HCT116 (cell line): ENCODE data around the gene MEAK7. TPM values are rescaled to one million over a fixed set of nuclear protein-coding genes. Genes with fewer than 3 reads are reported as not detected.

ENCODE experiments used
- ATAC-seq: fragments of 200-7000 bp; cut with Tn5 transposase; 2 replicates; pipeline ENCODE4 v1.9.1; 2020; ENCODE audit warnings: mild to moderate bottlenecking, moderate library complexity
- BruUV-seq: library from RNA; stranded (reverse); fragments of 400-500 nt; replicated peaks from 2 replicates; lab custom pipeline; 2021; lab: Mats Ljungman, UMichigan
- CTCF ChIA-PET: fragments of 300-600 bp; sonication (Branson Sonifier 250); formaldehyde crosslinking; loops from one replicate; lab custom pipeline; 2021; ENCODE audit warnings: antibody characterized with exemption; lab: Charles Lee
- POLR2A ChIA-PET: fragments of 300-600, 350-600 bp; sonication (Branson Sonifier 250); formaldehyde crosslinking; loops from one replicate; lab custom pipeline; 2021; ENCODE audit warnings: antibody characterized with exemption; lab: Charles Lee
- RAD21 ChIA-PET, 2 experiments: fragments of 300-600 bp; sonication (Branson Sonifier 250); formaldehyde crosslinking; loops; one replicate each; lab custom pipeline; 2023; ENCODE audit warnings: low total read pairs in 2 of 2; ENCODE audit not compliant: uncharacterized antibody in 2 of 2, unreplicated experiment in 2 of 2, low non-redundant PET in 1 of 2; lab: Charles Lee
- DNase-seq: peaks from one replicate; pipeline ENCODE4 v3.0.0-alpha.2; 2010; ENCODE audit warnings: low read depth, low spot score
- H2AFZ ChIP-seq: fragments of 200-600 bp; shearing (Covaris generic), sonication (generic); 2 replicates; pipeline ENCODE4 v1.6.1; 2017; ENCODE audit warnings: low read depth, mixed run types, mixed read lengths, antibody characterized with exemption, low read length; ENCODE audit not compliant: poor library complexity, severe bottlenecking
- H3K27ac ChIP-seq: 2 replicates; pipeline ENCODE4 v1.5.1; 2012; ENCODE audit warnings: low read depth, low read length
- H3K27me3 ChIP-seq: fragments of 200-600 bp; sonication (generic); 2 replicates; pipeline ENCODE4 v1.6.1; 2016; ENCODE audit warnings: mixed run types, low read length, mixed read lengths; ENCODE audit not compliant: insufficient read depth
- H3K36me3 ChIP-seq, 2 experiments: fragments of 200-500 bp in 1 of 2; fragments of 200-600 bp in 1 of 2; sonication (Bioruptor generic) in 1 of 2; sonication (generic) in 1 of 2; 2 replicates each; pipeline versions ENCODE4 v1.5.1 to v1.6.1; 2014 to 2016; ENCODE audit warnings: low read length in 2 of 2, inconsistent platforms in 1 of 2, mixed read lengths in 1 of 2, mixed run types in 1 of 2; ENCODE audit not compliant: insufficient read depth in 2 of 2, control insufficient read depth in 1 of 2
- H3K4me1 ChIP-seq, 2 experiments: fragments of 200-600 bp in 1 of 2; sonication (generic) in 1 of 2; 2 replicates each; pipeline versions ENCODE4 v1.5.1 to v1.6.1; 2012 to 2017; ENCODE audit warnings: low read length in 2 of 2, inconsistent platforms in 1 of 2, mild to moderate bottlenecking in 1 of 2, mixed read lengths in 1 of 2, mixed run types in 1 of 2, moderate library complexity in 1 of 2; ENCODE audit not compliant: insufficient read depth in 2 of 2, control insufficient read depth in 1 of 2
- H3K4me2 ChIP-seq: fragments of 200-600 bp; sonication (generic); 2 replicates; pipeline ENCODE4 v1.6.1; 2017; ENCODE audit warnings: mixed run types, low read length, mixed read lengths
- H3K4me3 ChIP-seq, 2 experiments: fragments of 200-600 bp in 1 of 2; sonication (generic) in 1 of 2; replicated peaks in 1 of 2; 2 replicates each; pipeline ENCODE4 v1.5.1; 2011 to 2016; ENCODE audit warnings: low read length in 2 of 2, control low read depth in 1 of 2, low read depth in 1 of 2, mild to moderate bottlenecking in 1 of 2, mixed read lengths in 1 of 2, mixed run types in 1 of 2
- H3K79me2 ChIP-seq: fragments of 200-600 bp; sonication (generic); 2 replicates; pipeline ENCODE4 v1.6.1; 2017; ENCODE audit warnings: mild to moderate bottlenecking, mixed run types, low read length, moderate library complexity, mixed read lengths; ENCODE audit not compliant: insufficient read depth
- H3K9ac ChIP-seq: fragments of 200-600 bp; sonication (generic); 2 replicates; pipeline ENCODE4 v1.6.1; 2016; ENCODE audit warnings: low read length, mixed read lengths
- H3K9me2 ChIP-seq: fragments of 200-600 bp; sonication (generic), shearing (Covaris generic); 2 replicates; pipeline ENCODE4 v1.6.1; 2017; ENCODE audit warnings: mixed run types, mild to moderate bottlenecking, moderate library complexity; ENCODE audit not compliant: insufficient read depth
- H3K9me3 ChIP-seq, 2 experiments: fragments of 200-500 bp in 1 of 2; fragments of 200-600 bp in 1 of 2; sonication (Bioruptor generic) in 1 of 2; sonication (generic) in 1 of 2; 2 replicates each; pipeline ENCODE4 v1.6.1; 2014 to 2017; ENCODE audit warnings: low read length in 2 of 2, mixed read lengths in 2 of 2, inconsistent platforms in 1 of 2, low read depth in 1 of 2, mild to moderate bottlenecking in 1 of 2, mixed run types in 1 of 2, moderate library complexity in 1 of 2; ENCODE audit not compliant: control insufficient read depth in 1 of 2, insufficient read depth in 1 of 2
- H4K20me1 ChIP-seq: fragments of 200-600 bp; sonication (generic), shearing (Covaris generic); 2 replicates; pipeline ENCODE4 v1.6.1; 2017; ENCODE audit warnings: mixed run types, mild to moderate bottlenecking, moderate library complexity; ENCODE audit not compliant: insufficient read depth
- CBX3 ChIP-seq: IDR thresholded peaks from 2 replicates; pipeline ENCODE4 v1.6.1; 2012; ENCODE audit warnings: low read depth
- CEBPB ChIP-seq: IDR thresholded peaks from 2 replicates; pipeline ENCODE4 v1.6.1; 2012; ENCODE audit warnings: low read depth
- EGR1 ChIP-seq: IDR thresholded peaks from 2 replicates; pipeline ENCODE4 v1.6.1; 2012; ENCODE audit warnings: low read depth
- EZH2 ChIP-seq: fragments of 200-600 bp; sonication (generic); IDR thresholded peaks from 2 replicates; pipeline ENCODE4 v1.6.1; 2017; ENCODE audit warnings: antibody characterized with exemption, mixed run types
- EZH2phosphoT487 ChIP-seq: fragments of 200-600 bp; IDR thresholded peaks from 2 replicates; pipeline ENCODE4 v1.6.1; 2018; ENCODE audit warnings: antibody characterized with exemption, borderline replicate concordance
- JUND ChIP-seq: IDR thresholded peaks from 2 replicates; pipeline ENCODE4 v1.6.1; 2012
- RAD21 ChIP-seq: IDR thresholded peaks from 2 replicates; pipeline ENCODE4 v1.6.1; 2012; ENCODE audit warnings: low read depth, mild to moderate bottlenecking
- REST ChIP-seq: IDR thresholded peaks from 2 replicates; pipeline ENCODE4 v1.6.1; 2012; ENCODE audit warnings: low read depth
- SP1 ChIP-seq: IDR thresholded peaks from 2 replicates; pipeline ENCODE4 v1.6.1; 2012; ENCODE audit warnings: low read depth
- SRF ChIP-seq: IDR thresholded peaks from 2 replicates; pipeline ENCODE4 v1.6.1; 2012; ENCODE audit warnings: low read depth
- TCF7L2 ChIP-seq: IDR thresholded peaks from 2 replicates; pipeline ENCODE4 v1.7.0; 2011; ENCODE audit warnings: borderline replicate concordance, inconsistent platforms; ENCODE audit not compliant: insufficient read depth, insufficient read length; ENCODE audit errors: extremely low read depth
- ZBTB33 ChIP-seq: IDR thresholded peaks from 2 replicates; pipeline ENCODE4 v1.6.1; 2011; ENCODE audit warnings: mild to moderate bottlenecking, low read length, moderate library complexity; ENCODE audit not compliant: insufficient replicate concordance; ENCODE audit errors: extremely low read depth
- ZFX ChIP-seq: fragments of 450-650 bp; IDR thresholded peaks from 2 replicates; pipeline ENCODE4 v1.6.1; 2017
- ZNF274 ChIP-seq: fragments of 200-500 bp; sonication (Bioruptor generic); IDR thresholded peaks from 2 replicates; pipeline ENCODE4 v1.6.1; 2014; ENCODE audit warnings: mild to moderate bottlenecking, low read depth, low read length, inconsistent platforms
- intact Hi-C: fragments of 100-400 bp; cut with micrococcal nuclease; formaldehyde crosslinking; loops from 2 replicates; pipeline ENCODE4 v1.10.0; 2022
- total RNA-seq: library from RNA; stranded (reverse); gene quantifications from one replicate; pipeline ENCODE4 v1.2.1, GENCODE V29; 2021; ENCODE audit not compliant: unreplicated experiment
- TF ChIP-seq, protein P1 (sequence below), 3 experiments: fragments of 200-600 bp in 1 of 3; sonication (generic) in 1 of 3; IDR thresholded peaks in 2 of 3; conservative IDR thresholded peaks in 1 of 3; 2 replicates each; pipeline ENCODE4 v1.5.1; 2012 to 2017; ENCODE audit warnings: low read depth in 2 of 3, low read length in 2 of 3, antibody characterized with exemption in 1 of 3, borderline replicate concordance in 1 of 3, control low read depth in 1 of 3, mild to moderate bottlenecking in 1 of 3, mixed read lengths in 1 of 3, mixed run types in 1 of 3, moderate library complexity in 1 of 3; ENCODE audit not compliant: insufficient read depth in 1 of 3
- TF ChIP-seq, protein P2 (sequence below): IDR thresholded peaks from 2 replicates; pipeline ENCODE4 v1.6.1; 2012

The MEAK7 gene
- total RNA-seq, 1 experiment from 2014 or later = 32.2 TPM

- Histone ChIP-seq H3K36me3 (peaks cover 34 to 54% of the 10 kb centered on the region in 2 experiments), H3K27me3 (no peaks in the 10 kb centered on the region), H4K20me1 (no peaks in the 10 kb centered on the region), H2AFZ (no peak overlapping the region), H3K4me3 (no peak overlapping the region), H3K9me3 (no peaks in the 10 kb centered on the region), H3K79me2 (peaks cover 18% of the 10 kb centered on the region; the same call in 1 of the 2 replicates), H3K4me1 (peaks cover 37 to 43% of the 10 kb centered on the region in 2 experiments), H3K27ac (no peak overlapping the region), H3K9ac (no peak overlapping the region), H3K9me2 (no peaks in the 10 kb centered on the region), H3K4me2 (no peak overlapping the region)
- ChIA-PET RAD21 (no interaction called here), CTCF (interaction anchor here (1.0 to 1.3 kb wide), 2 partner anchors 13 to 311 kb away, joined by 3 read pairs; partner anchors contain the start of gene TAF1C), POLR2A (interaction anchor here (0.5 kb wide), 1 partner anchor 133 kb away, joined by 3 read pairs; no protein-coding TSS in a partner anchor)
- DNase-seq (no peak), ATAC-seq (no peak)
- TF ChIP-seq CEBPB (no peak), SRF (no peak), SP1 (no peak), CBX3 (no peak), RAD21 (no peak), EZH2phosphoT487 (no peak), ZBTB33 (no peak), REST (no peak), TCF7L2 (no peak), EZH2 (no peak), ZFX (no peak), JUND (no peak), EGR1 (no peak), ZNF274 (no peak)
- TF ChIP-seq, protein P1, sequence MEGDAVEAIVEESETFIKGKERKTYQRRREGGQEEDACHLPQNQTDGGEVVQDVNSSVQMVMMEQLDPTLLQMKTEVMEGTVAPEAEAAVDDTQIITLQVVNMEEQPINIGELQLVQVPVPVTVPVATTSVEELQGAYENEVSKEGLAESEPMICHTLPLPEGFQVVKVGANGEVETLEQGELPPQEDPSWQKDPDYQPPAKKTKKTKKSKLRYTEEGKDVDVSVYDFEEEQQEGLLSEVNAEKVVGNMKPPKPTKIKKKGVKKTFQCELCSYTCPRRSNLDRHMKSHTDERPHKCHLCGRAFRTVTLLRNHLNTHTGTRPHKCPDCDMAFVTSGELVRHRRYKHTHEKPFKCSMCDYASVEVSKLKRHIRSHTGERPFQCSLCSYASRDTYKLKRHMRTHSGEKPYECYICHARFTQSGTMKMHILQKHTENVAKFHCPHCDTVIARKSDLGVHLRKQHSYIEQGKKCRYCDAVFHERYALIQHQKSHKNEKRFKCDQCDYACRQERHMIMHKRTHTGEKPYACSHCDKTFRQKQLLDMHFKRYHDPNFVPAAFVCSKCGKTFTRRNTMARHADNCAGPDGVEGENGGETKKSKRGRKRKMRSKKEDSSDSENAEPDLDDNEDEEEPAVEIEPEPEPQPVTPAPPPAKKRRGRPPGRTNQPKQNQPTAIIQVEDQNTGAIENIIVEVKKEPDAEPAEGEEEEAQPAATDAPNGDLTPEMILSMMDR (IDR thresholded peaks at IDR 0.05 in 2 of 3, conservative IDR thresholded peaks at IDR 0.05 in 1 of 3; ENCODE audit: borderline replicate concordance in 1 of 3, insufficient read depth in 1 of 3, low read depth in 2 of 3, low read length in 2 of 3) = no peak
- TF ChIP-seq, protein P2, sequence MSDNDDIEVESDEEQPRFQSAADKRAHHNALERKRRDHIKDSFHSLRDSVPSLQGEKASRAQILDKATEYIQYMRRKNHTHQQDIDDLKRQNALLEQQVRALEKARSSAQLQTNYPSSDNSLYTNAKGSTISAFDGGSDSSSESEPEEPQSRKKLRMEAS = no peak
- intact Hi-C loops = no loop called here
- BruUV-seq = no TSS peak
These were observed 6.8 kb downstream of the MEAK7 start for GRCh38 chr16:84497418-84498222.
